OCI-LY1 (cell line): ENCODE data around the gene MACF1.

Experiments used
- EZH2 ChIP-seq: fragments of 200-600 bp; sonication (generic), shearing (Covaris generic); IDR thresholded peaks from 2 replicates; pipeline ENCODE4 v1.8.0; 2017; ENCODE audit warnings: borderline replicate concordance, mixed run types, mild to moderate bottlenecking, antibody characterized with exemption, low read length, moderate library complexity, mixed read lengths
- TF ChIP-seq, protein P1 (sequence below): fragments of 200-600 bp; sonication (generic), shearing (Covaris generic); IDR thresholded peaks from 2 replicates; pipeline ENCODE4 v1.5.1; 2017; ENCODE audit warnings: mild to moderate bottlenecking, antibody characterized with exemption, low read length, moderate library complexity, mixed read lengths

DNA sequence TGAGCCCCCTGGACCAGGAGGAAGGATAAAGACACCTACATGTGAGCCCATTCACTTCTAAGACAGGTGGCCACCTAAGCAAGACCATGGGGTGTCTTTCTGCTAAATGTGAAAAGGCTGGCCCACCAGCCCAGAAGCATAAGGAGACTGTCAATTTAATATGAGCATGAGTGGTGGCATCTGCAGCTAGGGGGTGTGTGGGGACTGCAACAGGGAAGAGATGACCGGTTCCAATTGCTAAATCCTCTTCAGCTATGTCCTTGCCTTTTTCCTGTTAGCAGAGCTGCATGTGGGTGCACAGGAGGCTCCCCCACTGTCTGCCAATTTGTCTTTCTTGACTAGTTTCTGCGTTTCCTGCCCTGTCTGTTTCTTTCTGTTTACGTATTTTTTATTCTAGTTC, 264.7 kb downstream of the MACF1 start:
- TF ChIP-seq, protein P1, sequence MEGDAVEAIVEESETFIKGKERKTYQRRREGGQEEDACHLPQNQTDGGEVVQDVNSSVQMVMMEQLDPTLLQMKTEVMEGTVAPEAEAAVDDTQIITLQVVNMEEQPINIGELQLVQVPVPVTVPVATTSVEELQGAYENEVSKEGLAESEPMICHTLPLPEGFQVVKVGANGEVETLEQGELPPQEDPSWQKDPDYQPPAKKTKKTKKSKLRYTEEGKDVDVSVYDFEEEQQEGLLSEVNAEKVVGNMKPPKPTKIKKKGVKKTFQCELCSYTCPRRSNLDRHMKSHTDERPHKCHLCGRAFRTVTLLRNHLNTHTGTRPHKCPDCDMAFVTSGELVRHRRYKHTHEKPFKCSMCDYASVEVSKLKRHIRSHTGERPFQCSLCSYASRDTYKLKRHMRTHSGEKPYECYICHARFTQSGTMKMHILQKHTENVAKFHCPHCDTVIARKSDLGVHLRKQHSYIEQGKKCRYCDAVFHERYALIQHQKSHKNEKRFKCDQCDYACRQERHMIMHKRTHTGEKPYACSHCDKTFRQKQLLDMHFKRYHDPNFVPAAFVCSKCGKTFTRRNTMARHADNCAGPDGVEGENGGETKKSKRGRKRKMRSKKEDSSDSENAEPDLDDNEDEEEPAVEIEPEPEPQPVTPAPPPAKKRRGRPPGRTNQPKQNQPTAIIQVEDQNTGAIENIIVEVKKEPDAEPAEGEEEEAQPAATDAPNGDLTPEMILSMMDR: no peak
- TF ChIP-seq EZH2: no peak
